K562 (cell line): ENCODE results near the gene SRPK3. TPM values are rescaled to one million over a fixed set of nuclear protein-coding genes. Genes with fewer than 3 reads are reported as not detected.
A peak's percentile ranks its signal among the peaks of the same experiment; 100 is the strongest.

ENCODE experiments used
- GATAD2B ChIP-seq: fragments of 450-650 bp; IDR thresholded peaks from 2 replicates; pipeline ENCODE4 v1.6.1; 2017; ENCODE audit warnings: mild to moderate bottlenecking, borderline replicate concordance
- HNRNPLL ChIP-seq: fragments of 200-400 bp; formaldehyde crosslinking; IDR thresholded peaks from 2 replicates; pipeline ENCODE4 v1.6.1; 2017; ENCODE audit warnings: low read length, low read depth, mild to moderate bottlenecking; ENCODE audit not compliant: poor library complexity, severe bottlenecking
- JUND ChIP-seq, 2 experiments: IDR thresholded peaks; 2 replicates in 1 of 2; 3 replicates in 1 of 2; pipeline ENCODE4 v1.6.1; 2011; ENCODE audit warnings: borderline replicate concordance in 2 of 2, low read depth in 2 of 2, low read length in 2 of 2, improper control_type of control experiment in 1 of 2, missing biosample characterization in 1 of 2, missing genetic modification characterization in 1 of 2, missing genetic modification reagents in 1 of 2
- L3MBTL2 ChIP-seq: fragments of 450-650 bp; IDR thresholded peaks from 2 replicates; pipeline ENCODE4 v1.6.1; 2016; ENCODE audit warnings: mild to moderate bottlenecking, moderate library complexity
- MGA ChIP-seq: fragments of 450-650 bp; IDR thresholded peaks from 2 replicates; pipeline ENCODE4 v1.6.1; 2016; ENCODE audit warnings: mild to moderate bottlenecking, moderate library complexity
- POLR2AphosphoS5 ChIP-seq: IDR thresholded peaks from 2 replicates; pipeline ENCODE4 v1.6.1; 2011; ENCODE audit warnings: mild to moderate bottlenecking, low read depth, low read length, moderate library complexity; ENCODE audit not compliant: control insufficient read depth, insufficient read depth
- RBM14 ChIP-seq: fragments of 200-400 bp; formaldehyde crosslinking; IDR thresholded peaks from 2 replicates; pipeline ENCODE4 v1.6.1; 2018; ENCODE audit warnings: low read depth, mild to moderate bottlenecking, low read length, moderate library complexity, borderline replicate concordance; ENCODE audit not compliant: insufficient read depth
- polyA plus RNA-seq, 8 experiments: library from polyadenylated mRNA; depleted of rRNA in 4 of 8; stranded (reverse) in 5 of 8; unstranded in 3 of 8; fragments of >200 nt; fragmentation: Nextera tagmentation in 2 of 8; fragmentation: Illumina TruSeq in 1 of 8; extraction: Ambion mirVana in 2 of 8; extraction: Trizol in 1 of 8; gene quantifications; 2 replicates each; pipeline versions ENCODE4 v1.2.1 to v1.2.3, GENCODE V29; 2011 to 2014; ENCODE audit warnings: inconsistent platforms in 1 of 8, missing spikeins in 1 of 8
- total RNA-seq, 7 experiments: library from RNA; depleted of rRNA in 6 of 7; stranded (reverse); fragments of >200 nt in 6 of 7; fragmentation: Illumina TruSeq in 2 of 7; extraction: Trizol in 2 of 7; gene quantifications; 2 replicates each; pipeline versions ENCODE4 v1.2.1 to v1.2.3, GENCODE V29; 2011 to 2021; ENCODE audit warnings: low replicate concordance in 1 of 7
- TF ChIP-seq, protein P1 (sequence below): fragments of 450-650 bp; formaldehyde crosslinking; IDR thresholded peaks from 2 replicates; pipeline ENCODE4 v1.4.0; 2020; ENCODE audit warnings: mild to moderate bottlenecking, moderate library complexity

SRPK3 gene
- total and polyA plus RNA-seq, 9 of the 15 experiments (the other 6 are each of a cell fraction or from before 2014, with no cell fraction given) = 0.01 to 0.09 (median 0.04) TPM; not detected in 2

GRCh38 chrX:153765138-153766079, 15.4 kb upstream of the SRPK3 start (continued):
- peak; percentile 45; the same call in 1 of the 2 replicates for TF ChIP-seq JUND (IDR thresholded peaks at IDR 0.05; ENCODE audit: borderline replicate concordance, low read depth, low read length)
- TF ChIP-seq JUND (tag; IDR thresholded peaks at IDR 0.05; ENCODE audit: borderline replicate concordance, low read depth, low read length) = no peak; the same call in 2 of the 3 replicates
- TF ChIP-seq, protein P1, sequence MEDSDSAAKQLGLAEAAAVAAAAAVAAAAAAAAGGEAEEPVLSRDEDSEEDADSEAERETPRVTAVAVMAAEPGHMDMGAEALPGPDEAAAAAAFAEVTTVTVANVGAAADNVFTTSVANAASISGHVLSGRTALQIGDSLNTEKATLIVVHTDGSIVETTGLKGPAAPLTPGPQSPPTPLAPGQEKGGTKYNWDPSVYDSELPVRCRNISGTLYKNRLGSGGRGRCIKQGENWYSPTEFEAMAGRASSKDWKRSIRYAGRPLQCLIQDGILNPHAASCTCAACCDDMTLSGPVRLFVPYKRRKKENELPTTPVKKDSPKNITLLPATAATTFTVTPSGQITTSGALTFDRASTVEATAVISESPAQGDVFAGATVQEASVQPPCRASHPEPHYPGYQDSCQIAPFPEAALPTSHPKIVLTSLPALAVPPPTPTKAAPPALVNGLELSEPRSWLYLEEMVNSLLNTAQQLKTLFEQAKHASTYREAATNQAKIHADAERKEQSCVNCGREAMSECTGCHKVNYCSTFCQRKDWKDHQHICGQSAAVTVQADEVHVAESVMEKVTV (CRISPR knock-in tag) = no peak
- no peak; the same call in 1 of the 2 replicates for TF ChIP-seq GATAD2B
- TF ChIP-seq POLR2AphosphoS5 = peak; percentile 85
- TF ChIP-seq L3MBTL2 = peak; percentile 77
- TF ChIP-seq MGA = peak; percentile 87
- TF ChIP-seq RBM14 = no peak
- no peak for TF ChIP-seq HNRNPLL
